Left lung (tissue), 10 donors: ENCODE data around the gene POMT2. TPM values are rescaled to one million over a fixed set of nuclear protein-coding genes. Genes with fewer than 3 reads are reported as not detected.

ENCODE experiments used
- ATAC-seq: fragments of 200-7000 bp; cut with Tn5 transposase; one replicate; pipeline ENCODE4 v1.9.1; 2020; ENCODE audit warnings: moderate library complexity
- DNase-seq, 4 donors: peaks; one replicate each; pipeline ENCODE4 v3.0.0-alpha.2; 2013 to 2020
- H3K27ac ChIP-seq, 2 donors: fragments of 200-600 bp; sonication (generic) in 1 of 2; one replicate each; pipeline versions ENCODE4 v1.5.0 to v1.8.0; 2020 to 2021
- H3K27me3 ChIP-seq, 2 donors: fragments of 200-600 bp; sonication (generic) in 1 of 2; one replicate each; pipeline versions ENCODE4 v1.5.0 to v1.8.0; 2020 to 2021
- H3K36me3 ChIP-seq, 2 donors: fragments of 200-600 bp; sonication (generic) in 1 of 2; one replicate each; pipeline versions ENCODE4 v1.5.0 to v1.8.0; 2020 to 2021
- H3K4me1 ChIP-seq, 2 donors: fragments of 200-600 bp; one replicate each; pipeline ENCODE4 v1.8.0; 2021
- H3K4me3 ChIP-seq, 2 donors: fragments of 200-600 bp; sonication (generic) in 1 of 2; one replicate each; pipeline versions ENCODE4 v1.5.0 to v1.8.0; 2020 to 2021; ENCODE audit warnings: mild to moderate bottlenecking in 1 of 2
- H3K9me3 ChIP-seq, 2 donors: fragments of 200-600 bp; sonication (generic) in 1 of 2; one replicate each; pipeline versions ENCODE4 v1.5.0 to v1.8.0; 2020 to 2021
- CTCF ChIP-seq, 2 donors: fragments of 200-600 bp; sonication (generic) in 1 of 2; IDR thresholded peaks; one replicate each; pipeline versions ENCODE4 v1.5.0 to v1.8.0; 2021; ENCODE audit warnings: antibody characterized with exemption in 2 of 2
- intact Hi-C, 2 donors: fragments of 100-400 bp; cut with DNase I; formaldehyde crosslinking; loops; one replicate each; pipeline versions ENCODE4 v1.11.2 to v1.14.2; 2022
- polyA plus RNA-seq, 6 donors: library from polyadenylated mRNA; unstranded; fragments of 120-200 nt; gene quantifications; one replicate each; pipeline ENCODE4 v1.2.1, GENCODE V29; 2013; ENCODE audit not compliant: insufficient read length in 6 of 6
- total RNA-seq, 2 donors: library from RNA; stranded (reverse); fragmentation: NEBNext Ultra II Directional; extraction: Animal tissue kit (Norgen Biotek cat#: 25700); gene quantifications; one replicate each; pipeline ENCODE4 v1.2.1, GENCODE V29; 2021
- donor health status: DM: no; HTN: yes; CAD: no.
- donor health status: DM: no; HTN: no; CAD: no.

POMT2 gene
- total and polyA plus RNA-seq, 8 donors: 25.5 to 34.3 (median 31.6) TPM

GRCh38 chr14:77242752-77243151 lies 77.9 kb downstream of the POMT2 start:
- intact Hi-C loops: no loop called here

GRCh38 chr14:77241955-77242354 lies 78.7 kb downstream of the POMT2 start:
- no peaks in the 10 kb centered on the region for H3K9me3 ChIP-seq
- no peak for TF ChIP-seq CTCF (IDR thresholded peaks at IDR 0.05)
- intact Hi-C loops: no loop called here

More at GRCh38 chr14:77242752-77243151, 77.9 kb downstream of the POMT2 start:
- no peaks in the 10 kb centered on the region for H3K36me3 ChIP-seq
- H3K27me3 ChIP-seq: no peaks in the 10 kb centered on the region
- H3K9me3 ChIP-seq: no peaks in the 10 kb centered on the region
- ATAC-seq: no peak
- no peak for TF ChIP-seq CTCF (IDR thresholded peaks at IDR 0.05)
- no peak for DNase-seq
- no peak overlapping the region for H3K27ac ChIP-seq
- H3K4me3 ChIP-seq: no peak overlapping the region
- no peaks in the 10 kb centered on the region for H3K4me1 ChIP-seq

GRCh38 chr14:77240336-77240915 lies 80.3 kb downstream of the POMT2 start:
- intact Hi-C loops: no loop called here
- no peaks in the 10 kb centered on the region for H3K36me3 ChIP-seq
- no peak overlapping the region for H3K4me3 ChIP-seq
- DNase-seq: no peak
- TF ChIP-seq CTCF (IDR thresholded peaks at IDR 0.05): no peak
- H3K27me3 ChIP-seq: no peaks in the 10 kb centered on the region
- H3K4me1 ChIP-seq: no peaks in the 10 kb centered on the region
- ATAC-seq: no peak
- no peak overlapping the region for H3K27ac ChIP-seq
- no peaks in the 10 kb centered on the region for H3K9me3 ChIP-seq

More at GRCh38 chr14:77241955-77242354, 78.7 kb downstream of the POMT2 start:
- Histone ChIP-seq H3K4me3 (no peak overlapping the region), H3K36me3 (no peaks in the 10 kb centered on the region), H3K4me1 (no peaks in the 10 kb centered on the region), H3K27ac (no peak overlapping the region), H3K27me3 (no peaks in the 10 kb centered on the region)
- DNase-seq: no peak
- no peak for ATAC-seq

GRCh38 chr14:77239412-77239811 lies 81.3 kb downstream of the POMT2 start:
- H3K4me1 ChIP-seq: no peaks in the 10 kb centered on the region
- intact Hi-C loops: no loop called here
- H3K36me3 ChIP-seq: no peaks in the 10 kb centered on the region
- DNase-seq: no peak
- H3K4me3 ChIP-seq: no peak overlapping the region
- TF ChIP-seq CTCF (IDR thresholded peaks at IDR 0.05): no peak
- no peak for ATAC-seq
- no peaks in the 10 kb centered on the region for H3K27me3 ChIP-seq
- H3K9me3 ChIP-seq: no peaks in the 10 kb centered on the region
- no peak overlapping the region for H3K27ac ChIP-seq

GRCh38 chr14:77238996-77239395 lies 81.7 kb downstream of the POMT2 start:
- DNase-seq (no peak), ATAC-seq (no peak)
- no peaks in the 10 kb centered on the region for H3K4me1 ChIP-seq
- intact Hi-C loops: no loop called here
- H3K27ac ChIP-seq: no peak overlapping the region
- H3K36me3 ChIP-seq: no peaks in the 10 kb centered on the region
- no peaks in the 10 kb centered on the region for H3K27me3 ChIP-seq
- no peak overlapping the region for H3K4me3 ChIP-seq
- no peaks in the 10 kb centered on the region for H3K9me3 ChIP-seq
- TF ChIP-seq CTCF (IDR thresholded peaks at IDR 0.05): no peak
